DMS 273 treated with DMSO at 0.1 percent for 48 hours (cell line): ENCODE results near the gene ANKS3.

ENCODE experiments used
- DNase-seq: peaks from one replicate; lab custom pipeline; 2025; lab: John Stamatoyannopoulos, UW

Gene ANKS3

DNA sequence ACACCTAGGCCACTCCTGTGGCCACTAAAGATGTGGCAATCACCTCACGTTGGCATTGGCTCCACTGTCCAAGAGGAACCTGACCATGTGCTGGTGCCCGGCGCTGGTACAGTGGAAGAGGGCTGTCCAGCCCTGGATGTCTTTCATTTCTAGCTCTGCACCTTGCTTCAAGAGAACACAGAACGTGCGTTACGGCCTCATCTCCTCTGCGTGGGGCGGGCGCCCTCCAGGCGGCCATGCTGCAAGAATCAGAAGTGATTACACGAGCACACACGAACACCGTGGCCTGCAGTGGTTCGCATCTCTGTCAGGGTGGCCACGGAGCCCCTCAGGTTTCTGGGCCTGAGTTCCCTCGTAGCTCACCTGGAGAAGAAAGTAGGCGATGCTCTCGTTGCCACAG lies 7.5 kb downstream of the ANKS3 start:
- DNase-seq = no peak

DNA sequence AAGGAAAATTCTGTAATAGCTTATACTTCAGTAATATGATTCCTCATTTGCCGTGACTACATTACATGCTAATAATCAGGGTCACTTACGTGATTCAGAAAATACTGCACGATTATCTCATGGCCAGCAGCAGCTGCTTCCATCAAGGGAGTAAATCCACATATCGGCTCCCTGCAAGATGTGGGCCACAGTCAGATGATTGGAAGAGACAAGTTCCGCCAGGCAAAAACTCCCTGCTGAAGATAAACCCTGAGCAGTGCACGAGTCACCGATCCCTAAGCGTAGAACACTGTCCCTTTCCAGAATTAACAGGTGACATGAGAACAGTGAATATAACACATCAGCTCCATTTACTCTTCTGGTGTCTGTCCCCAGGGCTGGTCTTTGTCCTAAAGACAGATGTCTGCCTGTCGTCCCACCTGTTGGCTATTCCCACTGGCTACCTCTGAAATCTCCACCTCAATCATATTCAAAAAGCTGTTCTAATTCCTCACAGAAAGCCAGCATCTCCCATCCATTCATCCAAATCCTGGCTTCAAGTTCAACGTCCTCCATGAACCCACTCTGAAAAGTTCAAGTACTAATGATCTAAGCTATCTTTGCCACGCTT lies 9.3 kb downstream of the ANKS3 start:
- no peak for DNase-seq

DNA sequence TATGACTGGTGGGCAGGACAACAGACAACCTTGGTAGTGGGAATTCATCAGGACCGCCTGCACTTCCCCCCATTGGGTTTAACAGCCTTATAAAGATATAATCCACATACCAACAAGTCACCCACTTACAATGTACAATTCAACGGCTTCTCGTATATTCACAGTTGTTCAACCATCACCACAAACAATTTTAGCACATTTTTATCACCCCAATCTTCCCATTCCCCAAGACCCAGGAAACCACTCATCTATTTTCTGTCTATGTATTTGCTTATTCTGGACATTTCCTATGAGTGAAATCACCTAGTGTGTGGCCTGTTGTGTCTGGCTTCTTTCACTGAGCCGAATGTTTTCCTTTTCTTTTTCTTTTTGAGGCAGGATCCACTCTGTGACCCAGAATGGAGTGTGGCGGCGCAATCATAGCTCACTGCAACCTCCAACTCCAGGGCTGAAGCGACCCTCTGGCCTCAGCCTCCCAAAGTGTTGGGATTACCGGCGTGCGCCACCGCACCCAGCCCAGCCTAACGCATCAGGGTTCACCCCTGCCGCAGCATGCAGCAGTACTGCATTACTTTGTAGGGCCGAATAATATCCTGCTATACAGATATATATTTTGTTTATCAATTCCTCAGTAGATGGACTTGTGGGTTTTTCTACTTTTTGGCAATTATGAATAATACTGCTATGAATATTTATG lies 10.9 kb downstream of the ANKS3 start:
- no peak for DNase-seq

DNA sequence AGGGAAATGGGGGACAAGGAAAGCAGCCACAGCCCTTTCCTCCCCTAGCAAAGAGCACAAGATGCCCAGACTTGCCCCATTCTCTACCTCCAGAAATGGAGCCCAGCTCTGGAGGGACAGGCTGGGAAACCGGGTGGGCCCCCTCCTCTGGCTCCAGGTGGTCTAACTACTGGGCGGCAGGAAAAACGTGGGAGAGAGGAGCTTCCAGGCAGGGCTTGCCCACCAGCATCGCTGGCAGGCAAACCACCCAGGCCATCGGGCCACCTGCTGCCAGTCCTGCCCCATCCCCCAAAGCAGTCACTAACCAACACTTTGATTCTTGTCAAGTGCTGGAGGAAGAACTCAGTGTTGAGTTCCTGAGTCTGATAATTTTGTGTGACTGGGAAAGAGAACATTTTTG lies 15.6 kb downstream of the ANKS3 start:
- no peak for DNase-seq

DNA sequence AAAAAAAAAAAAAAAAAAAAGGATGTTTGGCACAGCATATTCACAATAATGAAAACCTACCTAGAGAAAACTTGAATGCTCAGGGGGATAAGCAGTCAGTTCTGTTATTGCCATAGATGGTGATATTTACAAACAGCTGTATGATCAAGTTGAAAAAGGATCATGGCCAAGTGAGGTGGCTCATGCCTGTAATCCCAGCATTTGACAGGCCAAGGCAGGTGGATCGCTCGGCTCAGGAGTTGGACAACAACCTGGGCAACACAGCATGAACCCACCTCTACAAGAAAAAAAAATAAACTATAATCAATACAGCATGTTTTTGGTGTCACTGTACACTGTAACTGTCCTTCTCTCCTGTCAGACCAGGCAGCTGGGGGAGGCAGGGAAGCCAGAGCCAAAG lies 19.1 kb downstream of the ANKS3 start:
- no peak for DNase-seq

DNA sequence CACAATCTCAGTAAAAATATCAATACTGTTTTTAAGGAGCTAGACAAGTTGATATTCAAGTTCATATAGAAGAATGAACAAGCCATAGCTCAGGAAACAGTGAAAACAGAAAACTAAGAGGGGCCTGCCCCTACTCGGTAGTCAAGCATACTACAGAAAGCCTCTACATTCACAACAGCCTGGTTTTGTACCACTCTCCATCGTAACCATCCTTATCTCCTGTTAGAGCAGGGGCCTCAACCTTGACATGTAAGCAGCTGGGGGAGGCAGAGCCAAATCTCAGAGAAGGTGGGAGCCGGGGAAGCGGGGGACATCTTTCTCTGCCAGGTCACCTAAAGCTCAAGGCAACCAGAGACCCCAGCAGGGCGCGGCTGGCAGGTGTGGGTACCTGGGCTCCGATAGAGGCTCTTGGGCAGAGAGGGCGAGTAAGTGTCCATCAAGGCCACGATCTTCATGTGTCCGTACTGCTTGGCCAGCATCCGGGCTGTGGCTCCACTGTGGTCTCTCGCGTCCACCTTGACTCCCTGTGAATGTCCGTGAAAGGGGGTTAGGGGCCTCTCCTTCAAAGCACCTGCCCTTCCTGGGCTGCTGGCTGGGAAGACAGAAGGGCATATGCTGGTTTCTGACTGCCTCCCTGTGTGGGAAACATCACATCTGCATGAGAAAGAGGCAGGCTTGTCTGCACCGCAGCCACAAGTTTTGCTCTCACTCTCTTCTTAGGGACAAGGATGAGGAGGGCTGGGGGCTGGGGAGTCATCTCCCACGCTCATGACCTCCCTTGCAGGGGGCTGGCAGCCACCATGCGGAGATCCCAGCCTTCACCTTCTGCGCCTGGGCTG lies 20.2 kb downstream of the ANKS3 start:
- no peak for DNase-seq

DNA sequence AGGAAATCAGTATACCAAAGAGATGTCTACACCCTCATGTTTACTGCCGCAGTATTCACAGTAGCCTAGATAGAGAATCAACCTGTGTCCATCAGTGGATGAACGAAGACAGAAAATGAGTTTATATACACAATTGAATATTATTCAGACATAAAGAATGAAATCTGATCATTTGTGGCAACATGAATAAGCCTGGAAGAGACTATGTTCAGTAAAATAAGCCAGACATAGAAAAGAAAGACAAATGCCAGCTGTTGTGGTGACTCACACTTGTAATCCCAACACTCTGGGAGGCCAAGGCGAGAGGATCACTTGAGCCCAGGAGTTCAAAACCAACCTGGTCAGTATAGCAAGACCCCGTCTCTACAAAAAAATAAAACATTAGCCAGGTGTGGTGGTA lies 24.6 kb downstream of the ANKS3 start:
- no peak for DNase-seq

DNA sequence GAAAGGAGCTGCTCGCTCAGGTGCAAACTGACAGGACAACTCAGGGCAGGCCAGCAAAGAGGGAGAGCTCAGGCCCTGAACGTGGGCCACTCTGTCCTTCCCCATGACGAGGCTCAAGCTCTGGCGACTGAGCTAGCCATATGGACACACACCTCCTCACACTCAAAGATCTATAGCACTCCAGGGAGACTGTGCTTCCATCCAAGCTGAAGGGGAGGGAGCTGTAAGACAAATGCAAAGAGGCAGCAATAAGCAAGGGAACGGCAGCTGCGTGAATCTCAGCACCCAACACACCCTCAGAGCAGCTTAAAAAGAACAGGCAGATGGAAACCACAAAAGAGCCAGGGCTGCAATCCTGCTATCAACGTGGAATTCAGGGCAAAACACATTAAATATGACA lies 27.2 kb downstream of the ANKS3 start:
- no peak for DNase-seq

DNA sequence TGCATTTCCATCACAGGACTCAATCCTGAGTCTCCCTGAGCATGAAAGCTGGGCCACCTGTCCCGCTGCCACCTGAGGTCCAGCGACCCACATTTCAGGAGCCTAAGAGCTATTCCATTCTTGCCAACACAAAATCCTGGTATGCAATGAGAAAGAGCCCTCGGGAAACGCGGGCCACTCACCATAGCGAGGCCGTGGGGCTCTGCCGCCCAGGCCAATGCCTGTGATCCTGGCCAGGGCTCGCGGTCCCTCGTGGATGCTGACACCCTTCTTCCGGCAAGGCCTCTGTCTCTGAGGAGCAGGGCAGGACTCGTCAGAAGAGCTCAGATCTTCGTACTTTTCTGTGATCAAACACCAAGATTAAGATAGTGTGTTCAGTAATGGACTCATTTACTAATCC lies 29.2 kb downstream of the ANKS3 start:
- DNase-seq = no peak

DNA sequence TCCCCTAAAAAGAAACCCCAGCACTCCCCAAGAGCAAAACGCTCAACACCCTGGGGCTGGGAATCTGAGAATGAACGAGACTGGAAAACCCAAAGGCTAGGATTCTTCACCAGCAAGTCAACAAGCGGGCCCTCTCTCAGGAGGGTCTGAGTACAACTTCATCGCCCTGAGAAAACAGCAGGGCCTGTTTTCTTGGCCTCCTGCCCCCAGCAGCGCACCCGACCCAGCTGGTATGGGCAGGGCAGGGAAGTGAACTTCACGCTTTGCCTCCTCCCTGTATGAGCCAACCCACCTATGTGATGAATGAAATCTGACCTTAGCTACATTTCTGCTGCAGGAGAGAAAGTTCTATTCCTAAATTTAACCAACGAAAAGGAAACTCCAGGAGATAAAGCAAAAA lies 29.6 kb downstream of the ANKS3 start:
- DNase-seq = no peak

DNA sequence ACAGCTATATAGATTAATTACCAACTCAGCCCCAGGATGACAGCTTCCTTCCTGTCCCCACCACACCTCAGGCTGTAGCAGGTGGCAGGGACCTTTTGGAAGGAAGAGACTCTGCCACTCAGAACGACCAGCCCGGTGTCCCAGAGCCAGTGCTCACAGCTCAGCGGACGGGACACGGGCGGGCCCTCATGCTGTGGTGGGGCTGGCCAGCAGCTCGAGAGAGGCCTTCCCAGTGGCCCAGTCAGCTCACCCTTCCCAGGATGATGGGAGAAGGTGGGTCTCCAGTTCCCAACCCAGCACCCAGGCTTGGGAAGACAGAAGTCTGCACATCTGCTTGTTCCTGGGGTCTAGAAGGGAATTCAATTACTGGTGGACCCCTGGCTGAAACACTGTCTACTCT lies 30.2 kb downstream of the ANKS3 start:
- DNase-seq = no peak

DNA sequence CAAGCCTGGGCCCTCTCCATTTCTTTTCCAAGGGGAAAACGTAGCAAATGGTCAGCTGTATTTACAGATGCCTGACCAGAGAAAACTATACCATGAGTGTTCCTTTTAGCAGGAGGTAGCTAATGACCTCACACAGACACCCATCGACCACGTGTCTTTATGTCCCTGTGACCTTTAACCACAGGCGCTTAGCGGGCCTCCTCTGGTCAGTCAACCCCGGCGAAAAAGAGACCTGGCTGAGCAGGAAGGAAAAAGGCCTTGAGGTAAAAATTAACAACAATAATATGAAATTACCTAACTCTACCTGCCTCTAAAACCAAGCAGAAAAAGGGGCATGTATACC lies 31.6 kb downstream of the ANKS3 start:
- no peak for DNase-seq

DNA sequence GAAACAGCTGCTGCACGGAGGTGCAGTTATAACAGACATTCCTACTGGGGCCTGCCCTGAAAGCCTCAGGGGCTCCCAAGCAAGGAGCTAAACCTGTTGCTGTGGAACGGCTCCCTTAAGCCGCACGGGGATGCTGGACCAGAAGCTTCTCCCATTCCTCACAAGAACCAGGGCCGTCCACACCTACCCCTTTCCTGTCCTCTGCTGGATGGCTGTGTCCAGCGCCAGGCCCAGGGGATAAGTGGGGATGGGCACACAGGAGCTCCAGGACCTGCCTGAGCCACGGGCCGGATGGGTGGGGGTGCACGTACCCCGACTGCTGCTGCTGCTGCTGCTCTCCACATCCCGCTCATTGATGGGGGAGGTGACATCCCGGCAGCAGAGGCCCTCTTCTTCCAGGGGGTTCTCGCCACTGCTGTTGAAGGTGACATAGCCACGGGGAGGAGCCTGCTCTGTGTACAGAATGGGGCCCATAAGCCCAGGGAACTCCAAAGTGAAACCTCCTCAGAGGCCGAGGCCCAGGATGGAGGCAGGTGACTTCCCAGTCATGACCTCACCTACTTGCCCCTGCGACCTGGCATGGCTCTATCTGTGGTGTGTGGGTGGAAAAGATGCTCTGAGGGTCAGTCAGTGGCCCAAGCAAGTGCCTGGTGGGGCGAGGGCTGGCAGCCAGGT lies 32.1 kb downstream of the ANKS3 start:
- DNase-seq = no peak

DNA sequence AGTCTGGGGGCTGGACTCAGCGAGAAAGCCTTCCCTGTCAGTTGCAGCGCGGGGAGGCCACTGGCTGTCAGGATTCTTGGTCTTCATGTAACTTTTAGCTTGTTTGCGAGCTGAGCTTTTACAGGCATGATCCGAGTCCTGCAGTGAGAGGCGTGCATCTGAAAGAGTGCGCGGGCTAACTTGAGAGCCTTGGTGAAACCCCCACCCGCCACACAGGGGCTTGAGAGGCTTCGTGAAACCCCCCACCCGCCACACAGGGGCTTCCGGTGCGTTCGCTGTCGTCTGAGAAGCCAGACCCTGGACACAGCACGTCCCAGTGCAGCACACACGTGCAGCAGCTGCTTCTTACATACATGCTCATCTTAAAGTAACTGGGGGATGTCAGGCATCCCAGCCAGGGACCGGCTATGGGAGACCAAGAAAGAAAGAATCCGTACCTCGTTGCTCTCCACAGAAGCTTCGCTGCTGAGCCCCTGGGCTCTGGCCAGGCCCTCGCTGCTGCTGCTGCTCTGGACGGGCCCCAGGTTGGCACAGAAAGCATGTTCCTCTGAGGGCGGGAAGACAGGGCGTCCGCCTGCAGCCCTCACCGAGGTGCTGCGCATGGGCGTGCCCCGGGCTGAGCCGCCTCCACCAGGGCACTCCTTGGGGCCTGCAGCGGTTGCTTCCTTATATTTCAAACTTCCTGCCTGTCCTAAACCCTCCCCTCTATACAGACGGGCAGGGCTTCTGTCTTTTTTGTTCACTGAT lies 32.9 kb downstream of the ANKS3 start:
- DNase-seq = no peak

DNA sequence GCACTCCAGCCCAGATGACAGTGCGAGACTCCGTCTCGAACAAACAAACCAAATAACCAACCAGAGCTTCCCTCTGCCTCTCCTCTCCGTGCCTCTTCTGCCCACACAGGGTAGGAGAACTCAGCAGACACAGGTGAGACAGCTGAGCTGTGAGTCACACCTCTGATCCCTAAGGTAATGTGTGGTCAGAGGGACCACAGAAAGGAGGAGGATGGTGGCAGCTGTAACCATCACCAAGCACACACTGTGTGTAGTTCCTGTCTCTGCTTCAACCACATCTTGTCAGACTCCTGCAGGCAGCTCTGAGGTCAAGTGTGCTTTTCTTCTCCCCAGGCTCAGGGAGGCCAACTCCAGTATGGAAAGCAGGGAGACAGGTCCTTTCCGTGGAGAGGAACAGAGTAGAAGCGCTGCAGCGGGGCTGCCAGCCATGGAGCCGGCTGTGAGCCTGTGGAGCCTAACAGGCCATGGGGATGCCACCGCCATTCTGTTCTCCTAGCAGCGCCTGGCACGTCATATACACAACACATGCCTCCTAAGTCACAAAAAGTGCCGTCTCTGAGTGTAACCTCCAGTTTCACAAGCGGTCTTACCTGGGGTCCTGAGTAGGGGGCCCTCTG lies 33.6 kb downstream of the ANKS3 start:
- DNase-seq = no peak

DNA sequence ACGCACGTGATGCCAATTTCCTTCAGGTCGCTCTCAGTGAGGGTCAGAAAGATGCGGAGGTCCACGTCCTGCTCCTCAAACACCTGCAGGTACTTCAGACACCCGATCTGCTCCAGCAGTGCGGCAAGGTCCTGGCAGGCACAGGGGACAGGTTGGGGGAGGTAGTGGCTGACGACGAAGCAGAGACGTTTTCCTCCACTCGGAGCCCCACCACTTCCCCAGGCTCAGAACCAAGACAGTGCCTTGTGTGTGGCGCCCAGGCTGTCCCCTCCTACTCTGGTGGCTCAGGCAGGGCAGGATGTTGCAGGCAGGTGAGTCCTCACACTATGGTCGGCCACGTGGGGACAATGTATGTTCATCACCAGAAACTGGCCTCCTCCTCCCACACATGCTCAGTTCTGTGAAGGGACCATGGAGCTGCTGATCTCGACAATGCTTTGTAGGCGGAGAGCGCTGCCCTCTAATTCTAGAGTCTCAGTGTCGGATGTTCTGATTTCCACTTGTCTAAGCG lies 35.0 kb downstream of the ANKS3 start:
- no peak for DNase-seq

DNA sequence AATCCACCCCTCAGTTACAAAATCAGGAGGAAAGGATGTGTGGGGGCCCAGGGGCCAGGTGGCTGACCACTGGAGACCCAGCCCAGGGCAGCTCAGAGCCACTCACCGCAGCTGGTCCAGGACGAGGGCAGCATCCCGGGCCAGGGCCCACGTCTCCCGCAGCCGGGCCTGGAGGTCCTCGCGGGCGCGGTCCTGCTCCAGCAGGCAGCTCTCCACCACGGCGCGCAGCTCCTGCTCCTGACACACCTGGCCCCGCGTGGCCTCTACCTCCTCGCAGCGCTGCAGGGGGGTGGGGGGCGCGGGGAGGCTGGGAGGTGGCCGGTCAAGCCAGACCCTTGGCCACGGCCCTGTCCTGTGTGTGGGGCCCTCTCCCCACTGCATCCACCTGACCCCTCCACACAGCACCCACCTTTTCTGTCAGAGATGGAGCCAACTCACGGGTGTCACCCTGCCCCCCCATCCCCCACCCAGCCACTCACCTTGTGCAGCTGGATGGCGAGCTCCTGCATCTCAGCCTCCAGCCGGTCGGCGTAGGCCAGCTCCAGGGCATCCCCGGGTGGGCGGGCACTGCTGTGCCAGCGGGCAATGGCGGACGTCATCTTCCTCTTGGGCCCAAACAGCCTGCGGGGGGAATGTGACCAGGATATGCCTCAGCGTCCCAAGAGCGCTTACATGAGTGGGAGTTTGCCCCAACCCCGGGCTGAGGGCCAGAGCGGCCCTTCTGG lies 35.6 kb downstream of the ANKS3 start:
- DNase-seq = no peak

DNA sequence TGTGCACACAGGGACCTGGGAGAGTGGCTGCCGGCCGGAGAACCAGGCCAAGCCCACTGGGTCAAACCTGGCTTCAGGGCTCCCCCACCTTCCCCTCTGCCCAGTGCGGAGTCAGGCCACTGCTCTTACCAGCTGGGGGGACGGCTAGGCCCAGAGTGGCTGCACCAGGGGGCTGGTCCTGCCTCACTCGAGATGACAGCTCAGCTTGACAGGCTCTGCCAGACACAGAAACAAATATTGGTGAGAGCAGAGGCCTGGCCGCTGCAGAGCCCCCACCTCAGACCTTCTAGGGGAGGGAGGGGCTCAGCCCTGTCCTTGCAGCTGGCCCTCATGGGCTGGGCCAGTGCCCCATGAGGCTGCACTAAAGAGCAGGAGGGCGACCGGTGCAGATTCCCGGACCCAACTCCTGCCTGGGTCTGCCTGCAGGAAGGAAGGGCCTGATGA lies 36.2 kb downstream of the ANKS3 start:
- DNase-seq = no peak

DNA sequence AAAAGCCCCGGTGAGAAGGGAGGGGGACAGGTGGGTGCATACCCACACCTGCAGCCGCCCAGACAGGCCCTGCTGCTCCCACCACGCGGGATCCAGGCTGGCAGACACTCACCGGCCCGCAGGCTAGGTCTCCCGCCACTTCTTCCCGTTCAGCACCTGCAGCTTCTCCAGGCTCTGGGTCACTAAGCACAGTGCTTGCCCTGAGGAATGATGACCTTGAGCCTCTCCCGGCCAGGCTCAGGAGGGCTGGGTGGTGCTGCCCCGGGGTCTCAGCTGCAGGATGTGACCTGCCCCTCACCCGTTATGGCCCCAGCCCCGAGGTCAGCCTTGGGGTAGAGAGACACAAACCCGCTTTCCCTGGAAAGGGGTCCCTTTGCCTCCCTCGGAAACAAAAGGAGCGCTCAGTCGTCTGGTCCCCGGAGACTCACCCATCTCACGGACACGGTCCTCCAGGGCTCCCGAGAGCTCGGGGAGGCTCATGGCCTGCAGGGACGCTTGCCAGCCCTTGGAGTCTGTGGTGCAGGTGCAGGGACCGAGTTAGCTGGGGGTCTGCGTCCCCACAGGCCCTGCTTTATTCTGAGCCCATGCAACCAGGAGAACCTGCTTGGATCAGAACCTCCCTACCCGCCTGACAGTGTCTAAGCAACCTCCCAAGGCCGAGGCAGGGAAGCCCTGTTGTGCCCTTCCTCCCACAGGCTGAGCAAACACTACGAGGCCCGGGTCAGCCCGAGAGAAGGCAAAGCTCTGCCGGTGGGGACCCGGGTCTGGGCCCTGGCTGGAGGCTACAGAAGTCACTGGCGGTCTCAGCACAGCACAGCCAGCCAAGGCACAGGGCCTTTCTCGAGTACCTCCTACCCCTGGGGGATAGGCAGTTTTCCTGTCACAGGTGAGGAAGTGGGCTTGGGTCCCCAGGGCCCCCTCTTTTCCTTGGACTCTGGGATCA lies 36.9 kb downstream of the ANKS3 start:
- DNase-seq = no peak
